ENCODE data around the gene ZKSCAN3. TPM values are rescaled to one million over a fixed set of nuclear protein-coding genes. Genes with fewer than 3 reads are reported as not detected.

Gene ZKSCAN3
- total RNA-seq, 1 donor from 2014 or later = 7.3 TPM

DNA sequence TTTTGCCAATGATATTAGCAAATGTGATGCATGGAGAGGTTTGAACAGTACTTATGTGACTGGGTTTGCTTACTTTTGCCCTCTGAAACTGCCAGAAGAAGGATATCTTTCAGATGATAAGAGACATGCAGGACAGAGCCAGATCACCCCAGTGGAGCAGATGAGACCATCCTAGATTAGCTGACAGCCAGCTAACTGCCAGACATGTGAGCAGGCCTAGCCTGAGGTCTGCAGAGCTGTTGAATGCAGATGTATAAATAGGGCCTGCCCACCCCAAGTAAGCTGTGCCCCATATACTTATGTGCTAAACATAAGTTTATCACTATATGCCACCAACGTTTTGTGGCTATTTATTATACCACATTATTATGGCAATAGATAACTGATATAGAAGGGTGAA lies 19.7 kb upstream of the ZKSCAN3 start:
- H3K4me1 Mint-ChIP-seq (ENCODE audit: unreplicated experiment) = peaks cover 6% of the 10 kb centered on the region
- H3K9me3 Mint-ChIP-seq (ENCODE audit: unreplicated experiment) = peaks cover 20% of the 10 kb centered on the region
- no peak overlapping the region for H3K27ac Mint-ChIP-seq (ENCODE audit: unreplicated experiment)
- H3K4me3 Mint-ChIP-seq (ENCODE audit: unreplicated experiment) = no peak overlapping the region
- TF ChIP-seq, protein P1, sequence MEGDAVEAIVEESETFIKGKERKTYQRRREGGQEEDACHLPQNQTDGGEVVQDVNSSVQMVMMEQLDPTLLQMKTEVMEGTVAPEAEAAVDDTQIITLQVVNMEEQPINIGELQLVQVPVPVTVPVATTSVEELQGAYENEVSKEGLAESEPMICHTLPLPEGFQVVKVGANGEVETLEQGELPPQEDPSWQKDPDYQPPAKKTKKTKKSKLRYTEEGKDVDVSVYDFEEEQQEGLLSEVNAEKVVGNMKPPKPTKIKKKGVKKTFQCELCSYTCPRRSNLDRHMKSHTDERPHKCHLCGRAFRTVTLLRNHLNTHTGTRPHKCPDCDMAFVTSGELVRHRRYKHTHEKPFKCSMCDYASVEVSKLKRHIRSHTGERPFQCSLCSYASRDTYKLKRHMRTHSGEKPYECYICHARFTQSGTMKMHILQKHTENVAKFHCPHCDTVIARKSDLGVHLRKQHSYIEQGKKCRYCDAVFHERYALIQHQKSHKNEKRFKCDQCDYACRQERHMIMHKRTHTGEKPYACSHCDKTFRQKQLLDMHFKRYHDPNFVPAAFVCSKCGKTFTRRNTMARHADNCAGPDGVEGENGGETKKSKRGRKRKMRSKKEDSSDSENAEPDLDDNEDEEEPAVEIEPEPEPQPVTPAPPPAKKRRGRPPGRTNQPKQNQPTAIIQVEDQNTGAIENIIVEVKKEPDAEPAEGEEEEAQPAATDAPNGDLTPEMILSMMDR (IDR thresholded peaks at IDR 0.05) = no peak
- H3K36me3 Mint-ChIP-seq (ENCODE audit: unreplicated experiment) = peaks cover 28% of the 10 kb centered on the region
- no peak for DNase-seq (ENCODE audit: extremely low spot score, unreplicated experiment)
- H3K27me3 Mint-ChIP-seq (ENCODE audit: unreplicated experiment) = no peaks in the 10 kb centered on the region

GRCh38 chr6:28333047-28333446 lies 16.7 kb upstream of the ZKSCAN3 start:
- Mint-ChIP-seq H3K36me3 (ENCODE audit: unreplicated experiment) (peaks cover 5% of the 10 kb centered on the region), H3K4me3 (ENCODE audit: unreplicated experiment) (no peak overlapping the region)
- TF ChIP-seq, protein P1 (IDR thresholded peaks at IDR 0.05) = no peak

DNA sequence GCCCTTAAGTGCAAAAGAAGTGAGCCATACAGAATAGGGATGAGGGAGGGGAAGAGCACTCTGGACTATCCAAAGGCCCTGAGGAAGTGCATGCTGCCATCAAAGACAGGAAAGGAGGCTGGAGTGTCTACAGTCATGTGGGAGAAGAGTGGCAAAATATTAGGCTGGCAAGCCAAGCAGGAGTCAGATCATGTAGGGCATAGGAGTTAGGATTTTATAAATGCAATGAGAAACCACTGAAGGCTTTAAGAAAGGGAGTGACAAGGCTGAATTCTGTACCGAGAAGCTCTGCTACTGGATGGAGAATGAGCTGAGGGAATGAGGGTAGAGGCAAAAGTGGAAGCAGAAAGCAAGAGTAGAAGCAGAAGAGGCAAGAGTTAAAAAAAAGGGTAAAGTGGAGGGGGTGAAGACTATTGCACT lies 16.1 kb upstream of the ZKSCAN3 start:
- Mint-ChIP-seq H3K9me3 (ENCODE audit: unreplicated experiment) (no peaks in the 10 kb centered on the region), H3K27ac (ENCODE audit: unreplicated experiment) (no peak overlapping the region), H3K36me3 (ENCODE audit: unreplicated experiment) (peaks cover 5% of the 10 kb centered on the region), H3K27me3 (ENCODE audit: unreplicated experiment) (no peaks in the 10 kb centered on the region), H3K4me3 (ENCODE audit: unreplicated experiment) (no peak overlapping the region), H3K4me1 (ENCODE audit: unreplicated experiment) (peaks cover 6% of the 10 kb centered on the region)
- TF ChIP-seq, protein P1 (IDR thresholded peaks at IDR 0.05) = no peak
- no peak for DNase-seq (ENCODE audit: extremely low spot score, unreplicated experiment)

More at GRCh38 chr6:28333047-28333446, 16.7 kb upstream of the ZKSCAN3 start:
- Mint-ChIP-seq H3K27ac (ENCODE audit: unreplicated experiment) (no peak overlapping the region), H3K27me3 (ENCODE audit: unreplicated experiment) (no peaks in the 10 kb centered on the region), H3K9me3 (ENCODE audit: unreplicated experiment) (no peaks in the 10 kb centered on the region), H3K4me1 (ENCODE audit: unreplicated experiment) (peaks cover 6% of the 10 kb centered on the region)
- no peak for DNase-seq (ENCODE audit: extremely low spot score, unreplicated experiment)

GRCh38 chr6:28334286-28335039 lies 15.3 kb upstream of the ZKSCAN3 start:
- H3K27ac Mint-ChIP-seq (ENCODE audit: unreplicated experiment) = no peak overlapping the region

GRCh38 chr6:28335040-28335563 lies 14.6 kb upstream of the ZKSCAN3 start:
- Mint-ChIP-seq H3K4me1 (ENCODE audit: unreplicated experiment) (peaks cover 6% of the 10 kb centered on the region), H3K4me3 (ENCODE audit: unreplicated experiment) (no peak overlapping the region), H3K27ac (ENCODE audit: unreplicated experiment) (no peak overlapping the region), H3K27me3 (ENCODE audit: unreplicated experiment) (peaks cover under 1% of the 10 kb centered on the region), H3K36me3 (ENCODE audit: unreplicated experiment) (no peaks in the 10 kb centered on the region), H3K9me3 (ENCODE audit: unreplicated experiment) (no peaks in the 10 kb centered on the region)
- TF ChIP-seq, protein P1 (IDR thresholded peaks at IDR 0.05) = no peak
- no peak for DNase-seq (ENCODE audit: extremely low spot score, unreplicated experiment)

More at GRCh38 chr6:28334286-28335039, 15.3 kb upstream of the ZKSCAN3 start:
- Mint-ChIP-seq H3K9me3 (ENCODE audit: unreplicated experiment) (no peaks in the 10 kb centered on the region), H3K4me1 (ENCODE audit: unreplicated experiment) (peaks cover 6% of the 10 kb centered on the region), H3K36me3 (ENCODE audit: unreplicated experiment) (no peaks in the 10 kb centered on the region), H3K4me3 (ENCODE audit: unreplicated experiment) (peak overlapping the region; percentile 28), H3K27me3 (ENCODE audit: unreplicated experiment) (no peaks in the 10 kb centered on the region)
- no peak for DNase-seq (ENCODE audit: extremely low spot score, unreplicated experiment)
- TF ChIP-seq, protein P1 (IDR thresholded peaks at IDR 0.05) = no peak
